SK-N-SH treated with all-trans-retinoic acid at 6 μM for 48 hours (cell line): Measurements from ENCODE around the gene FAT1.

Experiments
- ARNTL ChIP-seq: fragments of 450-650 bp; formaldehyde crosslinking; IDR thresholded peaks from 2 replicates; pipeline ENCODE4 v1.5.0; 2020; ENCODE audit warnings: low read depth, mild to moderate bottlenecking, moderate library complexity, borderline replicate concordance
- BACH2 ChIP-seq: fragments of 250-450 bp; sonication (Bioruptor Pico); IDR thresholded peaks from 2 replicates; pipeline ENCODE4 v1.9.0; 2021; ENCODE audit warnings: mild to moderate bottlenecking, borderline replicate concordance
- CREB5 ChIP-seq: fragments of 250-450 bp; sonication (Bioruptor Pico); IDR thresholded peaks from 2 replicates; pipeline ENCODE4 v1.5.1; 2020; ENCODE audit warnings: low read depth, mild to moderate bottlenecking, moderate library complexity
- CSDC2 ChIP-seq: fragments of 250-450 bp; sonication (Bioruptor Pico); IDR thresholded peaks from 2 replicates; pipeline ENCODE4 v1.5.0; 2020; ENCODE audit warnings: mild to moderate bottlenecking, moderate library complexity
- ESRRG ChIP-seq: fragments of 250-450 bp; sonication (Bioruptor Pico); IDR thresholded peaks from 2 replicates; pipeline ENCODE4 v1.6.1; 2021; ENCODE audit warnings: mild to moderate bottlenecking
- GLIS3 ChIP-seq: fragments of 250-450 bp; sonication (Bioruptor Pico); IDR thresholded peaks from 2 replicates; pipeline ENCODE4 v1.5.0; 2020; ENCODE audit warnings: mild to moderate bottlenecking, moderate library complexity
- OSR1 ChIP-seq: fragments of 250-450 bp; sonication (Bioruptor Pico); IDR thresholded peaks from 2 replicates; pipeline ENCODE4 v1.8.0; 2022; ENCODE audit warnings: moderate library complexity, mild to moderate bottlenecking, inconsistent platforms
- PATZ1 ChIP-seq: fragments of 250-450 bp; sonication (Bioruptor Pico); IDR thresholded peaks from 2 replicates; pipeline ENCODE4 v1.8.0; 2020; ENCODE audit warnings: mild to moderate bottlenecking, moderate library complexity, borderline replicate concordance
- PPARA ChIP-seq: fragments of 250-450 bp; sonication (Bioruptor Pico); IDR thresholded peaks from 2 replicates; pipeline ENCODE4 v1.5.0; 2020; ENCODE audit warnings: mild to moderate bottlenecking, borderline replicate concordance
- RARB ChIP-seq: fragments of 250-450 bp; sonication (Bioruptor Pico); IDR thresholded peaks from 2 replicates; pipeline ENCODE4 v1.8.0; 2021; ENCODE audit warnings: mild to moderate bottlenecking, moderate library complexity
- TCF4 ChIP-seq: fragments of 250-450 bp; sonication (Bioruptor Pico); IDR thresholded peaks from 2 replicates; pipeline ENCODE4 v1.8.0; 2021; ENCODE audit warnings: mild to moderate bottlenecking, moderate library complexity, borderline replicate concordance

- TF ChIP-seq PATZ1 (CRISPR knock-in tag) (no peak), OSR1 (CRISPR knock-in tag) (no peak), CREB5 (CRISPR knock-in tag) (no peak), RARB (CRISPR knock-in tag) (no peak), CSDC2 (no peak), ARNTL (no peak), GLIS3 (CRISPR knock-in tag) (no peak), BACH2 (no peak), TCF4 (no peak), ESRRG (CRISPR knock-in tag) (no peak), PPARA (no peak)
Observed at GRCh38 chr4:186684220-186684619, 39.4 kb downstream of the FAT1 start.
